GM12801 (cell line): ENCODE measurements around the gene GPC5.

Experiments
- TF ChIP-seq, protein P1 (sequence below): IDR thresholded peaks from one replicate; pipeline ENCODE4 v1.5.1; 2011; ENCODE audit warnings: control low read depth; ENCODE audit not compliant: insufficient read length; ENCODE audit errors: extremely low read depth

Gene GPC5

GRCh38 chr13:92403606-92404005 lies 1005.2 kb downstream of the GPC5 start:
- TF ChIP-seq, protein P1, sequence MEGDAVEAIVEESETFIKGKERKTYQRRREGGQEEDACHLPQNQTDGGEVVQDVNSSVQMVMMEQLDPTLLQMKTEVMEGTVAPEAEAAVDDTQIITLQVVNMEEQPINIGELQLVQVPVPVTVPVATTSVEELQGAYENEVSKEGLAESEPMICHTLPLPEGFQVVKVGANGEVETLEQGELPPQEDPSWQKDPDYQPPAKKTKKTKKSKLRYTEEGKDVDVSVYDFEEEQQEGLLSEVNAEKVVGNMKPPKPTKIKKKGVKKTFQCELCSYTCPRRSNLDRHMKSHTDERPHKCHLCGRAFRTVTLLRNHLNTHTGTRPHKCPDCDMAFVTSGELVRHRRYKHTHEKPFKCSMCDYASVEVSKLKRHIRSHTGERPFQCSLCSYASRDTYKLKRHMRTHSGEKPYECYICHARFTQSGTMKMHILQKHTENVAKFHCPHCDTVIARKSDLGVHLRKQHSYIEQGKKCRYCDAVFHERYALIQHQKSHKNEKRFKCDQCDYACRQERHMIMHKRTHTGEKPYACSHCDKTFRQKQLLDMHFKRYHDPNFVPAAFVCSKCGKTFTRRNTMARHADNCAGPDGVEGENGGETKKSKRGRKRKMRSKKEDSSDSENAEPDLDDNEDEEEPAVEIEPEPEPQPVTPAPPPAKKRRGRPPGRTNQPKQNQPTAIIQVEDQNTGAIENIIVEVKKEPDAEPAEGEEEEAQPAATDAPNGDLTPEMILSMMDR: no peak

- TF ChIP-seq, protein P1: no peak
Observed at GRCh38 chr13:92407858-92408257, 1009.4 kb downstream of the GPC5 start.

- TF ChIP-seq, protein P1: no peak
Observed at GRCh38 chr13:92412481-92412880, 1014.1 kb downstream of the GPC5 start.

DNA sequence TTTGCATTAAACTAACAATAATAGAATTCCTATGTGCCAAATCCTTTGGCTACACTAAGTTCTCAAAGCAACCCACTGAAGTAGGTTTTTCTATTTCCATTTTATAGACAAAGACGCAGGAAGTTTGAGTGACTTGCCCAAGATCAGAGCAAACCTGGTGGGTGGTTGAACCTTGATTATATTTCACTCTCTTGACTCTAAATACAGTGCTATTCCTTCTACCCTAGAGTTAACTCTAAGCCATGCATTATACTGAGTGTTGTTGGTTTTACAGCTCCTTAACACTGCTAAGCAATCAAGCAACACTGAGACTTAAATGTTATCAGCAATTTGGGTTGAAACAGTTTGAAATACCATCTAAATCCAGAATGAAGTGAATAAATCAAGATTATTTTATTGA lies 1014.6 kb downstream of the GPC5 start:
- TF ChIP-seq, protein P1: no peak

DNA sequence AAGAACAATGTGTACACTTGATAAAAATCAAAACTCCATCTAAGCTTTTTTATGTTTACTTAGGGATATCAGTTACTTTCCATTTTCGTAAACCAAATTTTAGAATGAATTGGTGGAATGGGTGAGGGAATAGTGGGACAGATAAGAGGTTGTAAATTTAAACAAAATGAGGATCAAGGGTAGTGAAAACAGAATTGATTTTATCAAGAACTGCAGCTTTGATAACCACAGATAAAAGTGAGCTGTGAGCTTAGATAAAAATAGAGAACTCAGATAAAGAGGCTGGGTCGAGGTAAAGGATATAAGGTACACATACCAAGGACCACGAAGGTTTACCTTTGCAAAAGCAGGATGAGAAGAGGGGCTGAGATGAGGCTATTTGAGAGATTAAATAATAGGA lies 1015.0 kb downstream of the GPC5 start:
- TF ChIP-seq, protein P1: no peak

DNA sequence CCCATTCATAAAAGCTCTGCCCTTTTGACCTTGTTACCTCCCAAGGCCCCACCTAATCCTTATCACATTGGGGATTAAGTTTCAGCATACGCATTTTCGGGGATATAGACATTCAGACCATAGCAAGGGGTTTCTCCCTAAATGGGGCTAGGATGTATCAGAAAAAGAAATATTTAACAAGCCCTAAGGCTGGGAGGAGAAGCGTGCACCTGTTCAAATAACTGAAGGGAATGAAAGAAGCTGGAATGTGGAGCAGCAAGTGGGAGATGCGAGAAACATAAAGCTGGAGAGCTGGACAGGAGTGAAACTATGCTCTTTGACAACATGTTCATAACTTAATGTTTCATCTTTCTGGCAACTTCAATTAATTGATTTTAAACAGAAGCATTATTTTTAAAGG lies 1016.4 kb downstream of the GPC5 start:
- TF ChIP-seq, protein P1: no peak

GRCh38 chr13:92415781-92416180 lies 1017.4 kb downstream of the GPC5 start:
- TF ChIP-seq, protein P1: no peak
